Measurements from ENCODE around the gene NRM. TPM values are rescaled to one million over a fixed set of nuclear protein-coding genes. Genes with fewer than 3 reads are reported as not detected.

NRM gene, protein sequence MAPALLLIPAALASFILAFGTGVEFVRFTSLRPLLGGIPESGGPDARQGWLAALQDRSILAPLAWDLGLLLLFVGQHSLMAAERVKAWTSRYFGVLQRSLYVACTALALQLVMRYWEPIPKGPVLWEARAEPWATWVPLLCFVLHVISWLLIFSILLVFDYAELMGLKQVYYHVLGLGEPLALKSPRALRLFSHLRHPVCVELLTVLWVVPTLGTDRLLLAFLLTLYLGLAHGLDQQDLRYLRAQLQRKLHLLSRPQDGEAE
- 0.71 and 1.0 TPM in 2 replicates for total RNA-seq

GRCh38 chr6:30690403-30691207 lies at the start of gene NRM:
TSS of gene NRM (minus strand) at chr6:30690984. CDS start at chr6:30690974, 10 bp downstream.

GRCh38 chr6:30719791-30720737 lies 29.3 kb upstream of the NRM start, which contains the start of gene TUBB:
TSS of gene TUBB (plus strand) at chr6:30720352. CDS start at chr6:30720507, 155 bp downstream.

GRCh38 chr6:30717129-30717844 lies 26.5 kb upstream of the NRM start, which contains the start of gene MDC1:
TSS of gene MDC1 (minus strand) at chr6:30717281. CDS start at chr6:30715175, 2,106 bp downstream.

GRCh38 chr6:30686009-30686907 lies 4.5 kb downstream of the NRM start, which contains the start of gene PPP1R18:
TSS of gene PPP1R18 (minus strand) at chr6:30686645. CDS start at chr6:30686018, 627 bp downstream.

GRCh38 chr6:30672445-30673253 lies 18.1 kb downstream of the NRM start, which contains the start of gene DHX16:
TSS of gene DHX16 (minus strand) at chr6:30673006. CDS start at chr6:30672841, 165 bp downstream.

GRCh38 chr6:30646450-30647241 lies 44.1 kb downstream of the NRM start, which contains the start of gene C6orf136:
TSS of gene C6orf136 (plus strand) at chr6:30647133. CDS start at chr6:30647232, 99 bp downstream.

Other genes starting within 250 kb of the NRM start
- 206 and 225 TPM in 2 replicates for gene HLA-E, start 201.5 kb downstream of the NRM start, total RNA-seq
- 43.5 and 53.8 TPM in 2 replicates for gene GNL1, start 134.5 kb downstream of the NRM start, total RNA-seq
- 3.4 and 6.4 TPM in 2 replicates for gene PRR3, start 133.7 kb downstream of the NRM start, total RNA-seq
- gene ABCF1, start 119.5 kb downstream of the NRM start, total RNA-seq, result 33.4 and 59.5 TPM in 2 replicates
- 13.9 and 20.8 TPM in 2 replicates for gene PPP1R10, start 73.7 kb downstream of the NRM start, total RNA-seq
- 36.4 and 46.6 TPM in 2 replicates for gene MRPS18B, start 73.1 kb downstream of the NRM start, total RNA-seq
- 2.0 and 2.8 TPM in 2 replicates for gene ATAT1, start 64.1 kb downstream of the NRM start, total RNA-seq
- gene C6orf136, start 43.9 kb downstream of the NRM start, total RNA-seq, result 2.0 and 2.7 TPM in 2 replicates
- 35.8 and 43.7 TPM in 2 replicates for gene DHX16, start 18.0 kb downstream of the NRM start, total RNA-seq
- gene PPP1R18, start 4.3 kb downstream of the NRM start, total RNA-seq, result 36.7 and 43.6 TPM in 2 replicates
- gene MDC1, start 26.3 kb upstream of the NRM start, total RNA-seq, result 2.4 and 3.7 TPM in 2 replicates
- gene TUBB, start 29.4 kb upstream of the NRM start, total RNA-seq, result 310 and 353 TPM in 2 replicates
- gene FLOT1, start 51.7 kb upstream of the NRM start, total RNA-seq, result 90.2 and 100 TPM in 2 replicates
- gene IER3, start 53.6 kb upstream of the NRM start, total RNA-seq, result 48.9 and 61.3 TPM in 2 replicates
- 16.2 and 34.9 TPM in 2 replicates for gene DDR1, start 193.5 kb upstream of the NRM start, total RNA-seq
- 5.8 and 11.1 TPM in 2 replicates for gene GTF2H4, start 217.2 kb upstream of the NRM start, total RNA-seq
- 9.8 and 15.5 TPM in 2 replicates for gene VARS2, start 223.3 kb upstream of the NRM start, total RNA-seq
- not detected in 2 replicates for gene SFTA2, start 241.2 kb upstream of the NRM start, total RNA-seq
- not detected in 2 replicates for gene MUCL3, start 250.0 kb upstream of the NRM start, total RNA-seq

Measured in smooth muscle cell of bladder (primary cell).